HG02840 (cell line): ENCODE measurements around the gene EPN1.

ENCODE experiments used
- ATAC-seq: cut with Tn5 transposase; IDR thresholded peaks from one replicate; pipeline ENCODE4 v1.9.1; 2021; ENCODE audit warnings: mild to moderate bottlenecking, moderate library complexity, moderate number of reproducible peaks; ENCODE audit not compliant: unreplicated experiment, low FRiP score

EPN1 gene

DNA sequence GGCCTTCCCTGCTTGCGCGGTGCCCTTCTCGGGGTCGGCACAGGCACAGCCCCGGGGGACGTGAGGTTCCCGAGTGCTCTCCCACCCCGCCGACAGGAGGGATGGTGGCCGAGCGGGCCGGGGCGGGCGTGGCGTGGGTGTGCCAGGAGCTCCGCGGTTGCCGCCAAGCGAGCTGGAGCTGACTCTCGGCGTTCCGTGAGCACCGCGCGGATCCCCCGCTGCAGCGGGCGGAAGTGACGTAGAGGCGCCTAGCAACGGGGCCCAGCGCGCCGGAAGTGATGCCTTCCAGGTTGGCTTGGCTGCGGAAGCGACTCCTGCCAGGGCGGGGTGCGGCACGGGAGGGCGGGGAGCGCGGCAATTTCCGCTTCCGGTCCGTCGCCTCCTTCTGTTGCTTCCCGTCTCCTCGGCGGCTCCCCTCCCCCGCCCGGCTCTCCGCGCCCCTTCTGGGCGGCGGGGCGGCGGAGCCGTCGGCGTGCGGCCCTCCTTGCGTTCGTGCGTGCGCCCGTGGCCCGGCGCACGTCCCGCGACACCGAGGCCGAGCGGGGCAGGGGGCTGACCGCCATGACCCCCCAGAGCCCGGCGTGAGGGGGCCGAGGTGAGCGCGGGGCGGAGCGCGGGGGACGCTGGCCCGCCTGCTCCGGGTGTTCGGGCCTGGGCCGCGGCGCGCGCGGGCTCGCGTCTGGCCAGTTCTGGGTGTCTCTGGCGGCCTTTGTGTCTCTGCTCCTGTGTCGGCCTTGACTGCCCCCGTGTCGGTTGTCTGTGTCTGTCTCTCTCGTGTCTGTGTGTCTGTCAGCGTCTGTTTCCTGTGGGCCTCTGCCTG, at the start of gene EPN1:
Gene EPN1, plus strand, starts transcription at position 386 of the 820 bp plus-strand sequence. CDS start 3,402 bp downstream, outside the sequence.
- ATAC-seq = peak; percentile 61

DNA sequence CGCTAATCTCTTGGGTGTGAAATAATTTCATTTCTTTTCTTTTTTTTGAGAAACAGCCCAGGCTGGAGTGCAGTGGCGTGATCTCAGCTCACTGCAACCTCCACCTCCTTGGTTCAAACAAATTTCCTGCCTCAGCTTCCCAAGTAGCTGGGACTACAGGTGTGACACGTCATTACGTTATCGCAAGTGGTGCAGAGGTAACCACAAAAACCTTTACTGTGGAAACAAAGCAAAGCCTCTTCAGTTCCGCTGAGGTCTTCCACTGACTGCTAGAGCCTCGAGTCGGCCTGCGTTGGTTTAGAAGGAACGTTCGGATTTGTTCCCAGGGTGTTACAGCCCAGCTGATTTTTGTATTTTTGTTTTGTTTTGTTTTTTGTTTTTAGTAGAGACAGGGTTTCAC, 48.7 kb upstream of the EPN1 start:
- ATAC-seq = no peak

DNA sequence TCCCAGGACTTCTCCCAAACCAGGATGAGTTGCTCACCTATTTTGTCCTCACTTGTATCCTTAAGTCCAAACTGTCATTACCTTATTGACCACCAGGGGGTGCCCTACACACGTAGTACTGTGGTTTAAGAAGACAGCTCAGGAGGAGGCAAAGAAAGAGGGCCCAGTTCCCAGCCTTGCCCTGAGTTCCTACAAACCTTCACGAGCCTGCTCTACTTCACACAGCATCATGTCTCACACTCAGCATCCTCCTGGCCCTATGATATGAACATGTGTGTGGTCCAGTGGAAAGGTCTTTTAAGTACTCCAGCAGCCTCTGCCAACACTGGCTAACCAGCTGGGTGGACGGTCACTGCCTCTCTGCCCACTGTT, 42.6 kb upstream of the EPN1 start:
- no peak for ATAC-seq

DNA sequence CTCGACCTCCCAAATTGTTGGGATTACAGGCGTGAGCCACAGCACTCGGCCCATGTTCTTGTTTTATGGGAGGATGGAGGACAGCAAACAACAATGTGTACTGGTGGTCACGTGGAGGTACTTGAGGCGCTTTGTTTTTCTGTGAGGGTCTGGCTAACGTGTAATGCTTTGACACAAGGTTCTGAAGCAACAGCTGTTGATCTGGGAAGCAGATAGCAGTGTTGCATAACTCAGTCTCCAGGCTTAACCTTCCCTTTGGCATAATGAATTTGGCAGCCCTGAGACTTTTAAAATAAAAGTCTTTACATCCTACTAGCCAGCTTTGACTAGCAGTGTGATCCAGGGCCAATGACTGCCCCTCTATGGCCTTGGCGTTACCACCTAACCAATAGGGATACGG, 41.2 kb upstream of the EPN1 start:
- ATAC-seq = no peak

DNA sequence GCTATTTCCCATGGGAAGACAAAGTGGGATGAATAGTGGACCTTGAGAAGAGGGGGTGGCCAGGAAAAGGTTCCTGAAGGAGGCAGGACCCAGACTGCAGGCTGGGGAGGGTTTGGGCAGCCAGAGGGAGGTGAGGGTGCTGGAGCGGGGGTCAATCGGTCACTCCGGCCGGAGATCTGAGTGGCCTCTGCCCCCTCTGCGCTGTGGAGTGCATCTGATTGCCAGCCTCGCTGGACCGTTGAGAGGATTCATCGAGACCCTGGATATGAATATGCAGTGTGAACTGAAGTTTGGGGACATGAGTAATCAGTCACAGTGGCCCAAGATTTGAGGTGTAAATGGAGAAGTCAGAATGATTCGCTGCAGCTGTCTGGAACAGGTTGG, 39.7 kb upstream of the EPN1 start:
- ATAC-seq = no peak

DNA sequence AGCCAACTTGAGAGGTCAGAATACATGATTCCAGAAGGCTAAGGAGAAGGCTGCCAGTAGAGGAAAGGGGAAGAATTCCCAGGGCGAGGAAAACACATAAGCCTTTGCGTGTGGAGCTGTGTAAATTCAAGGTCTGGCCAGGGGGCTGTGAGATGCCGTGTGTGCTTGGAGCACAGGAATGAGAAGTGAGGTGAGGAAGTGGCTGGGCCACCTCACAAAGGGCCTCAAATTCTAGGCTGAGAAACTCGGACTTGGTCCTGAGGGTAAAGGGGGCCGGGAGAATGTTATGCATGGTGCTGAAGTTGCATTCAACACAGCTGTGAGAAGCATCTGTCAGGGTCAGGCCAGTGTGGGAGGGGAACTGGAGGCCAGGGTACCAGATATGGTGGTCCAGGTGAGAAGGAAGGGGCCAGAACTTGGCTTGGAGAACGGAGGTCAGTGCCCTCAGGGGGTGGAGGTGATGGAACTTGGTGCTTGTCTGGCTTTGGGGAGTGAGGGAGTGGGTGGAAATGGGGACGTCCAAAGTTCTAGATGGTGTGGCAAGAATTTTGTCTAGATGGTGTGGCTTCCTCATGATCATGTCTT, 39.1 kb upstream of the EPN1 start:
- ATAC-seq = no peak

GRCh38 chr19:55636723-55637122, 38.3 kb upstream of the EPN1 start:
- no peak for ATAC-seq

- no peak for ATAC-seq
Observed at GRCh38 chr19:55637534-55637933, 37.5 kb upstream of the EPN1 start.

DNA sequence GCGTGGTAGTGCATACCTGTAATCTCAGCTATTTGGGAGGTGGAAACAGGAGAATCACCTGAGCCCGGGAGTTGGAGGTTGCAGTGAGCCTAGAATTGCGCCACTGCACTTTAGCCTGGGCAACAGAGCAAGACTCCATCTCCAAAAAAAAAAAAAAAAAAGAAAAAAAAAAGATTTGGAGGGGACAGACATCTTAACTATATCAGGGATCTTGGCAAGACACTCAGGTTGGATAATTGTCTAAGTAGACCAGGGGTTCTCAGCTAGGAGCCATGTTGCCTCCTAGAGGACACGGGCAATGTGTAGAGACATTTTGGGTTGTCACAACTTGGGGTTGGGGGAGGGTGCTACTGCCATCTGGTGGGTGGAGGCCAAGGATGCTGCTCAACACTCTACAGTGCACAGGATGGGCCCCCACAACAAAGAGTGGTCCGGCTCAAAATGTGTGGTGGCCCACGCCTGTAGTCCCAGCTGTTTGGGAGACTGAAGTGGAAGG, 36.1 kb upstream of the EPN1 start:
- ATAC-seq = no peak

- no peak for ATAC-seq
Observed at GRCh38 chr19:55640043-55640576, 34.9 kb upstream of the EPN1 start.

- ATAC-seq = no peak
Observed at GRCh38 chr19:55640577-55641425, 34.2 kb upstream of the EPN1 start, which contains the start of gene ZNF580. Gene ZNF580 (plus strand): TSS chr19:55641002. CDS start chr19:55642509, 1,507 bp downstream.

- no peak for ATAC-seq
Observed at GRCh38 chr19:55641426-55642152, 33.4 kb upstream of the EPN1 start.

DNA sequence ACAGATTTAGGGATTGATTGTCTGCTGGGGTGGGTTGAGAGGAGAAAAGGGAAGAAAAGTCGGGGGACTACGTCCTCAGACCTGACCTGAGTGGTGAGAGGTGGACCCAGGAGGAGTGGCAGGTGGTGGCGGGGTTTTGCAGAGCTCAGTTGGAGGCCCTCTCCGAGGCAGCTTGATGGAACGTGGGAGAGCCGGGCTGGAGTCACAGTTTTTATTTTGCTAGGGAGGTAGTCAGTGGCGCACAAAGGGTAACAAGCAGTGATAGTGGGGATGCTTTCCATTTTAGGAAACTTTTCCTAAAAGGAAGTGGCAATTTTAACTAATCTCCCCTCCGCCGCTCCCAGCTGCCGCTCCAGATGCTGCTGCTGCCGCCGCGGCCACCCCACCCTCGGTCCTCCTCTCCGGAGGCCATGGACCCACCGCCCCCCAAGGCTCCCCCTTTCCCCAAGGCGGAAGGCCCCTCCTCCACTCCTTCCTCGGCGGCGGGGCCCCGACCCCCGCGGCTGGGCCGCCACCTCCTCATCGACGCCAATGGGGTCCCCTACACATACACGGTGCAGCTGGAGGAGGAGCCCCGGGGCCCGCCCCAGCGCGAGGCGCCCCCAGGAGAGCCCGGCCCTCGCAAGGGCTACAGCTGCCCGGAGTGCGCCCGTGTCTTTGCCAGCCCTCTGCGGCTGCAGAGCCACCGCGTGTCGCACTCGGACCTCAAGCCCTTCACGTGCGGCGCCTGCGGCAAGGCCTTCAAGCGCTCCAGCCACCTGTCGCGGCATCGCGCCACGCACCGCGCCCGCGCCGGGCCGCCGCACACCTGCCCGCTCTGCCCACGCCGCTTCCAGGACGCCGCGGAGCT, 32.6 kb upstream of the EPN1 start:
- ATAC-seq = no peak

DNA sequence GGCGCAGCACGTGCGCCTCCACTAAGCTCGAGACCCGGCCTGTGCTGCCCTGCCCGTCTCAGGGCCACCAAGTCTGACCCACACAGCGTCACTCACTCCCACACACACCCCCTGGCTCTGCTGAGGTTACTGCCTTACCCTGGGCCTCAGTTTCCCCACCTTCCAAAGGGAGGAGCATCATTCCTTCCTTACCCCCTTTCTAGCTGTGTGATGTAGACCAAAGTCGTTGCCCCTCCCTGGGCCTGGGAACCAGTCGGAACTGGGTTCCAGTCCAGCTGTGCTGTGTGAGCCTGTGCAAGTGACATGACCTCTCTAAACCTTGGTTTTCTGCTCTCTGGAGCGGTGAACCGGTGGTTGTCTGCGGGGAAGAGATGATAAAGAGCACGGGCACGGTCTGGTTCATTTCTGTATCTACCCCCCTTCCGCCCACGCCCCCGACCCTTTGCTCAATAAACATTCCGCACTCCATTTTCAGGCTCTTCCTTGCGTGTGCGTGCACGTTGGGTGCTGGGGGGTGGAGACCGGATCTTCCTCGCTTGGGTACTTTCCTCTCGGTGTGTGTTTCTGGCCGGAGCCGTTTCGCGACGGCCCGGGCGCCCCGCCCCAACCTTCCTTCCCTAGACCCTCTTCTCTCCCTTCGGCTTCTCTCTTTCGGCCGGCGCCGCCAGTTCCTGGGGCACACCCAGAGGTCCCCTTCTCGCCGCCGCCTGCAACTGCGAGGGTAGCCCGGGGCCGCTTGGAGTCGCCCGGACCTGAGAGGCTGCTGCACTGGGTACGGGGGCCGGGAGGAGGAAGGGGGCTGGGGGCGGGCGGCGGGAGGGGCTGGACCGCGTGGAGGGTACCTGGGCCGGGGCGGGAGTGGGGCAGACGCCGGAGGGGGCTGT, 31.8 kb upstream of the EPN1 start, which contains the start of gene ZNF581:
Gene ZNF581, plus strand, starts transcription at position 647 of the 884 bp plus-strand sequence. CDS start 923 bp downstream, outside the sequence.
- no peak for ATAC-seq

GRCh38 chr19:55643887-55644176, 31.2 kb upstream of the EPN1 start:
- ATAC-seq = no peak

DNA sequence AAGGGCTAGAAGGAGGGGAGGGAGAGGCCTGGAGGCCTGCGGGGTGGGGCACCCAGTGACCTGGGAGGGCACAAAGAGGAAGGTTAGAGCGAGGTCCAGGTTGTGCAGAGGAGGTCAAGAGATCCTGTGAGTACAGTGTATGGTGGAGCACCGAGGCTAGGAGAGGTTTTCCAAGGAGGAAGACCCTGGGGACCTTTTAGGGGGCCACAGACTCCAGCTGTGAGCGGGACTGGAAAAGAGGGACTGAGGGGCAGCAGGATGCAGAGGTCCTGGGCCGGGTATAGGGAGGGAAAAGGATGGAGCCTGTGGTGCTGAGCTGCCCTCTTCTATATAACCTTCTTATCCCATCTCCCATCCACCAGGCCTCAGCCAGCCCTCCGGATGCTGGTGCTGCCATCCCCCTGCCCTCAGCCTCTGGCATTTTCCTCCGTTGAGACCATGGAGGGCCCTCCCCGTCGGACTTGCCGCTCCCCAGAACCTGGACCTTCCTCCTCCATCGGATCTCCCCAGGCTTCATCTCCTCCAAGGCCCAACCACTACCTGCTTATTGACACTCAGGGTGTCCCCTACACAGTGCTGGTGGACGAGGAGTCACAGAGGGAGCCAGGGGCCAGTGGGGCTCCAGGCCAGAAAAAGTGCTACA, 30.7 kb upstream of the EPN1 start:
- no peak for ATAC-seq

- no peak for ATAC-seq
Observed at GRCh38 chr19:55644842-55645511, 30.0 kb upstream of the EPN1 start.
